ENCODE measurements around the gene ADRB1.

DNA sequence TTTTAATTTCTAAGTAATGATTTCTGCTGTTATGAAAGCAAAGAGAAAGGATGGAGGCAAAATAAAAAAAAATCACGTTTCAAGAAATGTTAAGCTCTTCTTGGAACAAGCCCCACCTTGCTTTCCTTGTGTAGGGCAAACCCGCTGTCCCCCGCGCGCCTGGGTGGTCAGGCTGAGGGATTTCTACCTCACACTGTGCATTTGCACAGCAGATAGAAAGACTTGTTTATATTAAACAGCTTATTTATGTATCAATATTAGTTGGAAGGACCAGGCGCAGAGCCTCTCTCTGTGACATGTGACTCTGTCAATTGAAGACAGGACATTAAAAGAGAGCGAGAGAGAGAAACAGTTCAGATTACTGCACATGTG is 2.4 kb downstream of the ADRB1 start:
- TF ChIP-seq, protein P1, sequence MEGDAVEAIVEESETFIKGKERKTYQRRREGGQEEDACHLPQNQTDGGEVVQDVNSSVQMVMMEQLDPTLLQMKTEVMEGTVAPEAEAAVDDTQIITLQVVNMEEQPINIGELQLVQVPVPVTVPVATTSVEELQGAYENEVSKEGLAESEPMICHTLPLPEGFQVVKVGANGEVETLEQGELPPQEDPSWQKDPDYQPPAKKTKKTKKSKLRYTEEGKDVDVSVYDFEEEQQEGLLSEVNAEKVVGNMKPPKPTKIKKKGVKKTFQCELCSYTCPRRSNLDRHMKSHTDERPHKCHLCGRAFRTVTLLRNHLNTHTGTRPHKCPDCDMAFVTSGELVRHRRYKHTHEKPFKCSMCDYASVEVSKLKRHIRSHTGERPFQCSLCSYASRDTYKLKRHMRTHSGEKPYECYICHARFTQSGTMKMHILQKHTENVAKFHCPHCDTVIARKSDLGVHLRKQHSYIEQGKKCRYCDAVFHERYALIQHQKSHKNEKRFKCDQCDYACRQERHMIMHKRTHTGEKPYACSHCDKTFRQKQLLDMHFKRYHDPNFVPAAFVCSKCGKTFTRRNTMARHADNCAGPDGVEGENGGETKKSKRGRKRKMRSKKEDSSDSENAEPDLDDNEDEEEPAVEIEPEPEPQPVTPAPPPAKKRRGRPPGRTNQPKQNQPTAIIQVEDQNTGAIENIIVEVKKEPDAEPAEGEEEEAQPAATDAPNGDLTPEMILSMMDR (IDR thresholded peaks at IDR 0.05), result no peak
- no peak for TF ChIP-seq POLR2A (IDR thresholded peaks at IDR 0.05)

All from Peyer's patch (tissue), 4 donors.